GM23338 (cell line): Measurements from ENCODE around the gene XDH. TPM values are rescaled to one million over a fixed set of nuclear protein-coding genes. Genes with fewer than 3 reads are reported as not detected.

Experiments used
- ATAC-seq: fragments of 200-7000 bp; cut with Tn5 transposase; 3 replicates; pipeline ENCODE4 v1.9.1; 2020
- DNase-seq: peaks from one replicate; pipeline ENCODE4 v3.0.0-alpha.2; 2015; ENCODE audit warnings: low spot score
- H2AFZ ChIP-seq: fragments of 200-600 bp; sonication (generic); 2 replicates; pipeline ENCODE4 v1.8.0; 2016; ENCODE audit warnings: antibody characterized with exemption, mild to moderate bottlenecking, moderate library complexity
- H3F3A ChIP-seq: fragments of 200-600 bp; sonication (generic); replicated peaks from 2 replicates; pipeline ENCODE4 v1.8.0; 2017; ENCODE audit warnings: antibody characterized with exemption, mixed run types, low read depth
- H3K27ac ChIP-seq: fragments of 200-600 bp; sonication (generic); 2 replicates; pipeline ENCODE4 v1.6.1; 2016; ENCODE audit warnings: low read depth
- H3K27me3 ChIP-seq: fragments of 200-600 bp; sonication (generic); 2 replicates; pipeline ENCODE4 v1.8.0; 2016; ENCODE audit warnings: mild to moderate bottlenecking, mixed run types, moderate library complexity; ENCODE audit not compliant: insufficient read depth
- H3K36me3 ChIP-seq: fragments of 200-600 bp; sonication (generic); 2 replicates; pipeline ENCODE4 v1.8.0; 2016; ENCODE audit warnings: mild to moderate bottlenecking; ENCODE audit not compliant: insufficient read depth
- H3K4me1 ChIP-seq: fragments of 200-600 bp; sonication (generic); 2 replicates; pipeline ENCODE4 v1.8.0; 2016; ENCODE audit warnings: mild to moderate bottlenecking, moderate library complexity; ENCODE audit not compliant: insufficient read depth
- H3K4me2 ChIP-seq: fragments of 200-600 bp; sonication (generic); 2 replicates; pipeline ENCODE4 v1.7.1; 2017; ENCODE audit warnings: mixed run types
- H3K4me3 ChIP-seq: fragments of 200-600 bp; sonication (generic); 2 replicates; pipeline ENCODE4 v1.6.1; 2016; ENCODE audit warnings: mixed run types
- H3K79me2 ChIP-seq: fragments of 200-600 bp; sonication (generic); replicated peaks from 2 replicates; pipeline ENCODE4 v1.8.0; 2017; ENCODE audit warnings: mild to moderate bottlenecking; ENCODE audit not compliant: insufficient read depth
- H3K9me2 ChIP-seq: fragments of 200-600 bp; sonication (generic); 2 replicates; pipeline ENCODE4 v1.8.0; 2017; ENCODE audit not compliant: insufficient read depth
- H4K20me1 ChIP-seq: fragments of 200-600 bp; sonication (generic); replicated peaks from 2 replicates; pipeline ENCODE4 v1.8.0; 2017; ENCODE audit warnings: mild to moderate bottlenecking; ENCODE audit not compliant: insufficient read depth
- H3K27ac Mint-ChIP-seq: 2 replicates; pipeline ENCODE4 v1.8.0; 2020; ENCODE audit warnings: inconsistent platforms, mild to moderate bottlenecking, moderate library complexity, mixed read lengths
- H3K27me3 Mint-ChIP-seq: 3 replicates; pipeline ENCODE4 v1.8.0; 2022; ENCODE audit warnings: low read depth, mild to moderate bottlenecking, moderate library complexity, mixed read lengths, inconsistent platforms; ENCODE audit not compliant: insufficient read depth, poor library complexity
- H3K36me3 Mint-ChIP-seq: 3 replicates; pipeline ENCODE4 v1.8.0; 2021; ENCODE audit warnings: low read depth, mild to moderate bottlenecking, inconsistent platforms, moderate library complexity, mixed read lengths
- H3K4me1 Mint-ChIP-seq: 3 replicates; pipeline ENCODE4 v1.8.0; 2020; ENCODE audit warnings: mild to moderate bottlenecking, inconsistent platforms, mixed read lengths
- H3K4me3 Mint-ChIP-seq: 3 replicates; pipeline ENCODE4 v1.8.0; 2021; ENCODE audit warnings: moderate library complexity, mild to moderate bottlenecking, inconsistent platforms, mixed read lengths
- H3K9me3 Mint-ChIP-seq: 3 replicates; pipeline ENCODE4 v1.8.0; 2020; ENCODE audit warnings: moderate library complexity, mild to moderate bottlenecking, inconsistent platforms, mixed read lengths
- CREB1 ChIP-seq: fragments of 250-450 bp; sonication (Bioruptor Pico); IDR thresholded peaks from 2 replicates; pipeline ENCODE4 v1.5.0; 2020; ENCODE audit warnings: low read depth, mild to moderate bottlenecking, moderate library complexity
- ETS1 ChIP-seq: IDR thresholded peaks from 2 replicates; pipeline ENCODE4 v1.6.1; 2016; ENCODE audit warnings: antibody characterized with exemption
- EZH2phosphoT487 ChIP-seq: fragments of 200-600 bp; sonication (generic); IDR thresholded peaks from one replicate; pipeline ENCODE4 v1.8.1; 2018; ENCODE audit warnings: antibody characterized with exemption; ENCODE audit not compliant: unreplicated experiment
- POLR2AphosphoS5 ChIP-seq: IDR thresholded peaks from 2 replicates; pipeline ENCODE4 v1.6.1; 2016; ENCODE audit warnings: antibody characterized with exemption, low read depth
- REST ChIP-seq: IDR thresholded peaks from one replicate; pipeline ENCODE4 v1.6.1; 2018; ENCODE audit warnings: antibody characterized with exemption; ENCODE audit not compliant: unreplicated experiment
- STAT1 ChIP-seq: IDR thresholded peaks from one replicate; pipeline ENCODE4 v1.6.1; 2016; ENCODE audit warnings: antibody characterized with exemption; ENCODE audit not compliant: unreplicated experiment
- ZNF114 ChIP-seq: fragments of 250-450 bp; sonication (Bioruptor Pico); IDR thresholded peaks from 2 replicates; pipeline ENCODE4 v1.5.0; 2020; ENCODE audit warnings: mild to moderate bottlenecking, moderate library complexity
- ZNF331 ChIP-seq: fragments of 250-450 bp; sonication (Bioruptor Pico); IDR thresholded peaks from 2 replicates; pipeline ENCODE4 v1.5.0; 2020; ENCODE audit warnings: low read depth, mild to moderate bottlenecking, moderate library complexity
- ZNF462 ChIP-seq: fragments of 250-450 bp; sonication (Bioruptor Pico); IDR thresholded peaks from 2 replicates; pipeline ENCODE4 v1.5.0; 2020; ENCODE audit warnings: mild to moderate bottlenecking, moderate library complexity
- polyA plus RNA-seq: library from polyadenylated mRNA; unstranded; fragments of >200 nt; fragmentation: Nextera tagmentation; extraction: Ambion mirVana; gene quantifications from 2 replicates; pipeline ENCODE4 v1.2.1, GENCODE V29; 2016
- total RNA-seq: library from RNA; depleted of rRNA; stranded (reverse); fragments of >200 nt; shearing (Covaris generic); gene quantifications from 2 replicates; pipeline ENCODE4 v1.2.3, GENCODE V29; 2014

Gene XDH
- total and polyA plus RNA-seq, 2 experiments from 2014 or later = 0.55 to 0.87 TPM

GRCh38 chr2:31384351-31384750 is 30.2 kb downstream of the XDH start:
- TF ChIP-seq EZH2phosphoT487 (no peak), REST (no peak)
- H3K27me3 Mint-ChIP-seq = peaks cover 3% of the 10 kb centered on the region
- Histone ChIP-seq H3K4me1 (peaks cover 27% of the 10 kb centered on the region; the same call in 1 of the 2 replicates), H4K20me1 (no peaks in the 10 kb centered on the region), H3K4me2 (no peak overlapping the region), H3K27me3 (no peaks in the 10 kb centered on the region), H3K27ac (no peak overlapping the region), H3F3A (no peaks in the 10 kb centered on the region), H2AFZ (no peak overlapping the region), H3K4me3 (no peak overlapping the region), H3K9me2 (0 out of 2 replicates have a peak, but pooled peaks cover 4% of the 10 kb centered on the region), H3K36me3 (no peaks in the 10 kb centered on the region), H3K79me2 (no peaks in the 10 kb centered on the region)
- no peak overlapping the region for H3K4me3 Mint-ChIP-seq
- H3K9me3 Mint-ChIP-seq = no peaks in the 10 kb centered on the region
- no peaks in the 10 kb centered on the region for H3K36me3 Mint-ChIP-seq
- ATAC-seq (no peak), DNase-seq (no peak)
- no peak overlapping the region for H3K27ac Mint-ChIP-seq
- H3K4me1 Mint-ChIP-seq = peaks cover 34% of the 10 kb centered on the region

GRCh38 chr2:31383471-31384153 is 30.9 kb downstream of the XDH start:
- Mint-ChIP-seq H3K9me3 (no peaks in the 10 kb centered on the region), H3K36me3 (no peaks in the 10 kb centered on the region), H3K27me3 (peaks cover 3% of the 10 kb centered on the region), H3K4me1 (peaks cover 34% of the 10 kb centered on the region), H3K27ac (peak overlapping the region; percentile 36; the same call in 1 of the 2 replicates), H3K4me3 (no peak overlapping the region)
- no peak overlapping the region for H2AFZ ChIP-seq
- H3K4me2 ChIP-seq = no peak overlapping the region; the same call in 1 of the 2 replicates
- ATAC-seq (no peak), DNase-seq (no peak)
- H3F3A ChIP-seq = no peaks in the 10 kb centered on the region
- H3K4me1 ChIP-seq = peaks cover 27% of the 10 kb centered on the region; the same call in 1 of the 2 replicates
- no peaks in the 10 kb centered on the region for H3K36me3 ChIP-seq
- H3K4me3 ChIP-seq = no peak overlapping the region
- H4K20me1 ChIP-seq = no peaks in the 10 kb centered on the region
- 0 out of 2 replicates have a peak, but pooled peaks cover 4% of the 10 kb centered on the region for H3K9me2 ChIP-seq
- H3K27me3 ChIP-seq = no peaks in the 10 kb centered on the region
- no peak overlapping the region for H3K27ac ChIP-seq
- no peaks in the 10 kb centered on the region for H3K79me2 ChIP-seq
- no peak for TF ChIP-seq ETS1
- TF ChIP-seq ZNF331 (CRISPR knock-in tag) = no peak
- TF ChIP-seq ZNF462 (CRISPR knock-in tag) = no peak
- TF ChIP-seq CREB1 (CRISPR knock-in tag) = no peak
- TF ChIP-seq STAT1 = no peak
- no peak for TF ChIP-seq ZNF114 (CRISPR knock-in tag)
- no peak for TF ChIP-seq EZH2phosphoT487
- no peak for TF ChIP-seq POLR2AphosphoS5
